Fibroblast of lung (primary cell): ENCODE measurements around the gene PMM1.
"Not testable (repeated sequence)": the region's sequence is repeated elsewhere in the genome, so short reads cannot be mapped to it uniquely, and the experiment has no call there.

Source experiments
- CTCF ChIP-seq, 2 donors: IDR thresholded peaks in 1 of 2; conservative IDR thresholded peaks in 1 of 2; 1 replicate in 1 of 2; 2 replicates in 1 of 2; pipeline ENCODE4 v1.5.1; 2011 to 2012; ENCODE audit warnings: low read length in 2 of 2, control low read depth in 1 of 2, inconsistent platforms in 1 of 2, low read depth in 1 of 2, mild to moderate bottlenecking in 1 of 2
- EZH2 ChIP-seq: IDR thresholded peaks from 2 replicates; pipeline ENCODE4 v1.5.1; 2012; ENCODE audit warnings: low read length, control low read depth, mild to moderate bottlenecking; ENCODE audit errors: missing control alignments

GRCh38 chr22:41631615-41632014 is 42.0 kb upstream of the PMM1 start:
- not testable (repeated sequence) for TF ChIP-seq CTCF (conservative IDR thresholded peaks at IDR 0.05 in 1 of 2, IDR thresholded peaks at IDR 0.05 in 1 of 2; ENCODE audit: low read depth in 1 of 2, low read length in 2 of 2); EZH2
